HG02623 (cell line): Measurements from ENCODE around the gene TRIM75.
"Not testable (repeated sequence)": the region's sequence is repeated elsewhere in the genome, so short reads cannot be mapped to it uniquely, and the experiment has no call there.

Source experiments
- ATAC-seq: cut with Tn5 transposase; IDR thresholded peaks from one replicate; pipeline ENCODE4 v1.9.1; 2021; ENCODE audit warnings: moderate library complexity; ENCODE audit not compliant: unreplicated experiment

TRIM75 gene

GRCh38 chr4:165053645-165054044 is at the start of gene TRIM75:
TSS of gene TRIM75 (plus strand) at chr4:165053866. CDS start at chr4:165059148, 5,282 bp downstream.
- ATAC-seq, result no peak

- no peak for ATAC-seq
These were observed 48.2 kb upstream of the TRIM75 start for GRCh38 chr4:165005352-165005925.

- no peak for ATAC-seq
These were observed 47.2 kb upstream of the TRIM75 start for GRCh38 chr4:165006456-165006855.

- no peak for ATAC-seq
These were observed 46.8 kb upstream of the TRIM75 start for GRCh38 chr4:165006886-165007285.

GRCh38 chr4:165009493-165010227 is 44.0 kb upstream of the TRIM75 start:
- ATAC-seq, result no peak

- ATAC-seq, result no peak
These were observed 43.2 kb upstream of the TRIM75 start for GRCh38 chr4:165010487-165010886.

GRCh38 chr4:165010991-165011390 is 42.7 kb upstream of the TRIM75 start:
- no peak for ATAC-seq

- ATAC-seq, result no peak
These were observed 42.3 kb upstream of the TRIM75 start for GRCh38 chr4:165011403-165011802.

GRCh38 chr4:165013691-165014090 is 40.0 kb upstream of the TRIM75 start:
- no peak for ATAC-seq

- no peak for ATAC-seq
These were observed 36.7 kb upstream of the TRIM75 start for GRCh38 chr4:165016971-165017370.

GRCh38 chr4:165019995-165020394 is 33.7 kb upstream of the TRIM75 start:
- ATAC-seq, result not testable (repeated sequence)

GRCh38 chr4:165025782-165026181 is 27.9 kb upstream of the TRIM75 start:
- not testable (repeated sequence) for ATAC-seq

GRCh38 chr4:165027762-165028402 is 25.8 kb upstream of the TRIM75 start:
- no peak for ATAC-seq

GRCh38 chr4:165031436-165032211 is 22.0 kb upstream of the TRIM75 start, which contains the start of gene TRIM60:
TSS of gene TRIM60 (plus strand) at chr4:165031999. CDS start at chr4:165040073, 8,074 bp downstream.
- ATAC-seq, result no peak

GRCh38 chr4:165048170-165048569 is 5.5 kb upstream of the TRIM75 start:
- no peak for ATAC-seq

GRCh38 chr4:165052627-165053026 is 1.0 kb upstream of the TRIM75 start:
- ATAC-seq, result no peak

- no peak for ATAC-seq
These were observed 1.9 kb downstream of the TRIM75 start for GRCh38 chr4:165055601-165056000.

- ATAC-seq, result no peak
These were observed 5.0 kb downstream of the TRIM75 start for GRCh38 chr4:165058666-165059065.

- no peak for ATAC-seq
These were observed 5.7 kb downstream of the TRIM75 start for GRCh38 chr4:165059386-165059785.

- ATAC-seq, result no peak
These were observed 7.3 kb downstream of the TRIM75 start for GRCh38 chr4:165060938-165061337.

- ATAC-seq, result no peak
These were observed 16.9 kb downstream of the TRIM75 start for GRCh38 chr4:165070560-165070959.
